OCI-LY7 (cell line): Measurements from ENCODE around the gene GADD45A.
"Not testable (repeated sequence)": the region's sequence is repeated elsewhere in the genome, so short reads cannot be mapped to it uniquely, and the experiment has no call there.

Experiments used
- EZH2phosphoT487 ChIP-seq: fragments of 200-600 bp; sonication (generic); IDR thresholded peaks from 2 replicates; pipeline ENCODE4 v1.6.1; 2018; ENCODE audit warnings: low read depth, borderline replicate concordance, mild to moderate bottlenecking, mixed run types, antibody characterized with exemption, low read length, moderate library complexity, mixed read lengths
- TF ChIP-seq, protein P1 (sequence below): fragments of 200-600 bp; sonication (generic); conservative IDR thresholded peaks from 2 replicates; pipeline ENCODE4 v1.5.1; 2014; ENCODE audit warnings: mild to moderate bottlenecking, antibody characterized with exemption, low read length, moderate library complexity, mixed read lengths

- TF ChIP-seq, protein P1, sequence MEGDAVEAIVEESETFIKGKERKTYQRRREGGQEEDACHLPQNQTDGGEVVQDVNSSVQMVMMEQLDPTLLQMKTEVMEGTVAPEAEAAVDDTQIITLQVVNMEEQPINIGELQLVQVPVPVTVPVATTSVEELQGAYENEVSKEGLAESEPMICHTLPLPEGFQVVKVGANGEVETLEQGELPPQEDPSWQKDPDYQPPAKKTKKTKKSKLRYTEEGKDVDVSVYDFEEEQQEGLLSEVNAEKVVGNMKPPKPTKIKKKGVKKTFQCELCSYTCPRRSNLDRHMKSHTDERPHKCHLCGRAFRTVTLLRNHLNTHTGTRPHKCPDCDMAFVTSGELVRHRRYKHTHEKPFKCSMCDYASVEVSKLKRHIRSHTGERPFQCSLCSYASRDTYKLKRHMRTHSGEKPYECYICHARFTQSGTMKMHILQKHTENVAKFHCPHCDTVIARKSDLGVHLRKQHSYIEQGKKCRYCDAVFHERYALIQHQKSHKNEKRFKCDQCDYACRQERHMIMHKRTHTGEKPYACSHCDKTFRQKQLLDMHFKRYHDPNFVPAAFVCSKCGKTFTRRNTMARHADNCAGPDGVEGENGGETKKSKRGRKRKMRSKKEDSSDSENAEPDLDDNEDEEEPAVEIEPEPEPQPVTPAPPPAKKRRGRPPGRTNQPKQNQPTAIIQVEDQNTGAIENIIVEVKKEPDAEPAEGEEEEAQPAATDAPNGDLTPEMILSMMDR, result not testable (repeated sequence)
- TF ChIP-seq EZH2phosphoT487, result not testable (repeated sequence)
Measured at GRCh38 chr1:67657152-67657551, 27.8 kb upstream of the GADD45A start.
